GM12878 (cell line): ENCODE results near the gene PTPRD. TPM values are rescaled to one million over a fixed set of nuclear protein-coding genes. Genes with fewer than 3 reads are reported as not detected.

Source experiments
- ATAC-seq: fragments of 200-7000 bp; cut with Tn5 transposase; 3 replicates; pipeline ENCODE4 v1.9.1; 2020; ENCODE audit warnings: mild to moderate bottlenecking, moderate library complexity
- BruUV-seq: library from RNA; stranded (reverse); fragments of 400-500 nt; replicated peaks from 2 replicates; lab custom pipeline; 2021; lab: Mats Ljungman, UMichigan
- CTCF ChIA-PET: fragments of 300-600 bp; sonication (Branson Sonifier 250); formaldehyde crosslinking; extraction: SDS; loops from one replicate; lab custom pipeline; 2021; ENCODE audit warnings: inconsistent platforms; lab: Yijun Ruan, JAX
- POLR2A ChIA-PET: fragments of 350-600 bp; formaldehyde crosslinking; extraction: SDS; loops from one replicate; lab custom pipeline; 2021; ENCODE audit warnings: inconsistent platforms; lab: Charles Lee
- RAD21 ChIA-PET: fragments of 300-600 bp; sonication (Branson Sonifier 250); formaldehyde crosslinking; loops from one replicate; lab custom pipeline; 2023; ENCODE audit warnings: antibody characterized with exemption; ENCODE audit not compliant: unreplicated experiment; lab: Charles Lee
- SMC1A ChIA-PET: fragments of 300-600 bp; sonication (Branson Sonifier 250); formaldehyde crosslinking; loops from one replicate; lab custom pipeline; 2023; ENCODE audit not compliant: unreplicated experiment, uncharacterized antibody; lab: Charles Lee
- DNase-seq: peaks from one replicate; pipeline ENCODE4 v3.0.0-alpha.2; 2011; ENCODE audit warnings: low read depth, low spot score
- FAIRE-seq: peaks from 3 replicates; lab custom pipeline; 2011; peaks lifted over from hg19 to GRCh38; lab: Jason Lieb, UNC
- H2AFZ ChIP-seq: 2 replicates; pipeline ENCODE4 v1.6.0; 2011; ENCODE audit warnings: low read depth, low read length, control low read depth; ENCODE audit not compliant: control insufficient read depth
- H3K27ac ChIP-seq: 2 replicates; pipeline ENCODE4 v1.5.1; 2011; ENCODE audit warnings: control low read depth; ENCODE audit not compliant: control insufficient read depth, insufficient read depth
- H3K27me3 ChIP-seq, 2 experiments: replicated peaks in 1 of 2; 2 replicates each; pipeline versions ENCODE4 v1.6.0 to v1.6.1; 2011; ENCODE audit warnings: low read length in 1 of 2; ENCODE audit not compliant: control insufficient read depth in 2 of 2, insufficient read depth in 2 of 2
- H3K36me3 ChIP-seq, 2 experiments: 2 replicates each; pipeline ENCODE4 v1.5.1; 2011; ENCODE audit warnings: low read length in 1 of 2; ENCODE audit not compliant: control insufficient read depth in 2 of 2, insufficient read depth in 2 of 2
- H3K4me1 ChIP-seq: 2 replicates; pipeline ENCODE4 v1.6.1; 2011; ENCODE audit warnings: mild to moderate bottlenecking, low read length, moderate library complexity, mixed read lengths; ENCODE audit not compliant: control insufficient read depth, insufficient read depth
- H3K4me2 ChIP-seq: 2 replicates; pipeline ENCODE4 v1.6.0; 2011; ENCODE audit warnings: control low read depth; ENCODE audit not compliant: control insufficient read depth, insufficient read depth
- H3K4me3 ChIP-seq: fragments of 200-600 bp; sonication (generic); 2 replicates; pipeline ENCODE4 v1.5.1; 2016
- H3K79me2 ChIP-seq: 2 replicates; pipeline ENCODE4 v1.6.0; 2011; ENCODE audit warnings: low read length; ENCODE audit not compliant: control insufficient read depth, insufficient read depth
- H3K9ac ChIP-seq: 2 replicates; pipeline ENCODE4 v1.8.0; 2011; ENCODE audit warnings: low read length, control low read depth, mixed read lengths; ENCODE audit not compliant: control insufficient read depth, insufficient read depth
- H3K9me3 ChIP-seq: replicated peaks from 3 replicates; pipeline ENCODE4 v1.5.1; 2011; ENCODE audit warnings: mild to moderate bottlenecking, low read length; ENCODE audit not compliant: control insufficient read depth, insufficient read depth
- H4K20me1 ChIP-seq: 2 replicates; pipeline ENCODE4 v1.6.0; 2011; ENCODE audit not compliant: control insufficient read depth, insufficient read depth
- BACH1 ChIP-seq: fragments of 450-650 bp; IDR thresholded peaks from 2 replicates; pipeline ENCODE4 v1.6.1; 2017; ENCODE audit warnings: mild to moderate bottlenecking, borderline replicate concordance
- CTCF ChIP-seq, 3 experiments: IDR thresholded peaks in 2 of 3; conservative IDR thresholded peaks in 1 of 3; 2 replicates each; pipeline ENCODE4 v1.5.1; 2011; ENCODE audit warnings: low read depth in 3 of 3, low read length in 3 of 3, mild to moderate bottlenecking in 3 of 3, control low read depth in 2 of 3, moderate library complexity in 2 of 3, inconsistent platforms in 1 of 3, mixed read lengths in 1 of 3; ENCODE audit not compliant: control insufficient read depth in 2 of 3, insufficient read depth in 1 of 3; ENCODE audit errors: extremely low read depth in 1 of 3
- EGR1 ChIP-seq, 2 experiments: IDR thresholded peaks; 1 replicate in 1 of 2; 2 replicates in 1 of 2; pipeline ENCODE4 v1.6.1; 2011 to 2012; ENCODE audit warnings: low read depth in 2 of 2, low read length in 2 of 2, borderline replicate concordance in 1 of 2, mild to moderate bottlenecking in 1 of 2, moderate library complexity in 1 of 2
- IKZF1 ChIP-seq: fragments of 450-650 bp; conservative IDR thresholded peaks from 2 replicates; pipeline ENCODE4 v1.6.1; 2017; ENCODE audit warnings: antibody characterized with exemption, mild to moderate bottlenecking
- IRF4 ChIP-seq: IDR thresholded peaks from 2 replicates; pipeline ENCODE4 v1.6.1; 2011; ENCODE audit warnings: low read depth, low read length
- NR2C2 ChIP-seq: IDR thresholded peaks from 2 replicates; pipeline ENCODE4 v1.6.1; 2011; ENCODE audit warnings: borderline replicate concordance, low read depth; ENCODE audit not compliant: control insufficient read depth, insufficient read length
- RUNX3 ChIP-seq: IDR thresholded peaks from 2 replicates; pipeline ENCODE4 v1.6.1; 2012; ENCODE audit warnings: low read length, inconsistent platforms
- TCF12 ChIP-seq: IDR thresholded peaks from 2 replicates; pipeline ENCODE4 v1.6.1; 2011; ENCODE audit warnings: low read depth, mild to moderate bottlenecking, low read length
- WGBS: methylation state at CpG from one replicate; pipeline ENCODE4 v1.1.6; 2016; ENCODE audit warnings: low lambda C conversion rate; ENCODE audit not compliant: insufficient replicate concordance, insufficient coverage; ENCODE audit errors: missing lambda C conversion rate; 5-methylcytosine and 5-hydroxymethylcytosine counted together
- in situ Hi-C: fragments of 300-500 bp; cut with MboI; formaldehyde crosslinking; loops from 9 replicates; pipeline ENCODE4 v1.14.3; 2018; ENCODE audit warnings: mixed read lengths
- intact Hi-C: fragments of 100-400 bp; cut with micrococcal nuclease; formaldehyde crosslinking; loops from one replicate; pipeline ENCODE4 v1.14.2; 2022; ENCODE audit not compliant: unreplicated experiment
- polyA plus RNA-seq, 11 experiments: library from polyadenylated mRNA; depleted of rRNA in 4 of 11; unstranded in 6 of 11; stranded (reverse) in 5 of 11; fragments of >200 nt; fragmentation: Nextera tagmentation in 4 of 11; fragmentation: Illumina TruSeq in 1 of 11; extraction: Ambion mirVana in 4 of 11; extraction: Trizol in 1 of 11; gene quantifications; 1 replicate in 1 of 11; 2 replicates in 10 of 11; pipeline versions ENCODE4 v1.2.1 to v1.2.3, GENCODE V29; 2011 to 2016; ENCODE audit warnings: inconsistent platforms in 2 of 11, missing spikeins in 2 of 11, low read depth in 1 of 11
- total RNA-seq, 4 experiments: library from RNA; depleted of rRNA in 3 of 4; stranded (reverse); fragments of >200 nt in 3 of 4; fragmentation: Illumina TruSeq in 1 of 4; extraction: Trizol in 1 of 4; gene quantifications; 2 replicates each; pipeline versions ENCODE4 v1.2.1 to v1.2.3, GENCODE V29; 2013 to 2021

The PTPRD gene
- total and polyA plus RNA-seq, 10 of the 15 experiments (the other 5 are each of a cell fraction or from before 2014, with no cell fraction given) = under 0.01 to 0.05 (median 0.01) TPM; not detected in 7

DNA sequence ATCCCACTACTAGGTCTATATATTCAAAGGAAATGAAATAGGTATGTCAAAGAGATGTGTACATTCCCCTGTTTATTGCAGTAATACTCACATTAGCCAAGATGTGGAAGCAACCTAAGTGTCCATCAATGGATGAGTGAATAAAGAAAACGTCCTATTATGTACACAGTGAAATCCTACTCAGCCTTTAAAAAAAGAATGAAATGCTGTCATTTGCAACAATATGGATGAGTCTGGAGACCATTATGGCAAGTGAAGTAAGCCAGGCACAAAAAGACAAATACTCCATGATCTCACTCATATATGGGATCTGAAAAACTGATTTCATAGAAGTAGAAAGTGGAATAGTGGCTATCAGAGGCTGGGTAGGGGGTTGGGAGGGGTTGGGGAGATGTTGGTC, 1904.1 kb downstream of the PTPRD start:
- TF ChIP-seq TCF12 (no peak), CTCF (IDR thresholded peaks at IDR 0.05 in 2 of 3, conservative IDR thresholded peaks at IDR 0.05 in 1 of 3; ENCODE audit: control insufficient read depth in 2 of 3, extremely low read depth in 1 of 3, insufficient read depth in 1 of 3, low read depth in 3 of 3, low read length in 3 of 3) (no peak), BACH1 (no peak), IRF4 (no peak), EGR1 (IDR thresholded peaks at IDR 0.05; ENCODE audit: borderline replicate concordance in 1 of 2, low read depth in 2 of 2, low read length in 2 of 2) (no peak), IKZF1 (no peak), RUNX3 (no peak), NR2C2 (no peak)
- TF ChIP-seq, all 136 proteins: peak for 0
- H4K20me1 ChIP-seq = no peaks in the 10 kb centered on the region
- H3K27me3 ChIP-seq = no peaks in the 10 kb centered on the region
- no peak overlapping the region for H3K4me2 ChIP-seq
- H3K79me2 ChIP-seq = no peaks in the 10 kb centered on the region
- no peak overlapping the region for H3K9ac ChIP-seq
- BruUV-seq = no TSS peak
- no peak overlapping the region for H3K4me3 ChIP-seq
- FAIRE-seq (no peak), DNase-seq (no peak), ATAC-seq (no peak)
- no peaks in the 10 kb centered on the region for H3K36me3 ChIP-seq
- no peak overlapping the region for H3K27ac ChIP-seq
- in situ Hi-C loops (no loop called here), intact Hi-C loops (no loop called here)
- H3K4me1 ChIP-seq = no peaks in the 10 kb centered on the region
- WGBS = 0% methylated on average over 1 of the region's 1 CpG
- ChIA-PET CTCF (no interaction called here), POLR2A (no interaction called here), SMC1A (no interaction called here), RAD21 (no interaction called here)
- no peaks in the 10 kb centered on the region for H3K9me3 ChIP-seq
- no peak overlapping the region for H2AFZ ChIP-seq
